T-helper 22 cell (primary cell): ENCODE measurements around the gene CDAN1.

Experiments
- DNase-seq: peaks from one replicate; pipeline ENCODE4 v3.0.0-alpha.2; 2020; ENCODE audit warnings: low read depth

CDAN1 gene

DNA sequence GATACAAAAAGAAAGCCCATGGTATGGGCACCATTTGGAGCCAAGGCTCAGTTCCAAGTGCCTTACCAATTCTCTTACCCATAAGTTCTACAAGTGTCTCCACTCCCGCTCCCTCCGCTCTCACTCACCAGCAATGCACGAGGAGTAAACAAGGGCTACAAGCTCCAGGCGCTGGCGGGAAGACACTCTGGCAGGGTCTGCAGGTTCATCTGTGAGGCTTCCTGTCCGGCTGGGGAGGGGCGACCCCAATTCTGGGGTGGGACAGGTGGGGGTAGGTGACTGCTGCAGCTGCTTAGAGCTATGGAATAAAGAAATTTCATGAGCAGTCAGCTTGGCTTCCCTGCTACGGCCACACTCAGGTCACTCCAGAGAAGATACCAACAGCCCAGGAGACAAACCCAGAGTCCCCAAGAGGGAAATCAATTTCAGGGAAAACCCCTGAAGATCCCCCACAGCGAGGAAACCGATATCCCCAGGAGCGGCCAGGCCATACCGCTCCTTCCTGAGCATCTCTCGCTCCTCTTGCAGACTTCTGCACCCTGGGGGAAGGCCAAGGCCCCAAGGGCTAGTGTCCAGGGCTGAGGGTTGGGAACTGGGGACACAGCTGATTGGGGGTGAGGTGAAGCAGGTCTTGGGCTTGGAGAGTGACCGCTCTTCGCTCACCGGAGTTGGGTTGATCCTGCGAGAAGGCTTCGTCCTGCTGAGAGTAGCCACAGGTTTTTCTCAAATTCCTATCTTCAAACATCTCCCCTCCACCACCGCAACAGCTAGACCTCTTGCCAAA lies 1.4 kb downstream of the CDAN1 start:
- no peak for DNase-seq

DNA sequence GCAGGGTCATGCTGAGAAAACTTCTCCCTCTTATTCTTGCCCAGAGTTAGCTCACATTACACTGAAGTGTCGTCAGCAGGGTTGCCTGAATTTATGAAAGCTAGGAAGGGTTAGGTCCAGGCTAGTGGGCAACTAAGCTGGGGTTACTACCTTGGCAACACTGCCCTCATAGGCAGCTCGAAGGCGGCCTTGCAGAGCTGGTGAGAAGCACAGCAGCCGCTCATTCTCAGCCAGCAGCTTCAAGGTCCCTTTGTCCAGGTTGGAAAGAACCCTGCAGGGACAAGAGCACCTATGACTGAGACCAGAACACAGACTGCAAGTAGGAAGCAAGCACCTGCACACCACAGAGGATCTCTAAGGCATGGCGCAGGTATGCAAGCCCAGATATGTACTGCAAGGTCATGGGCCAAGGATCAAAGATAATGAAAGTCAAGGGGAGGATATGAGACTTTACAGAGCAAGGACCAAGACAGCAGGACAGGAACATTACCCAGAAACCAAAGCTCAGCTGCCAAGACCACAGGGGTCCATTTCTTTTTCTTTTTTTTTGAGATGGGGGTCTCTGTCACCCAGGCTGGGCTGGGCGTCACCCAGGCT lies 2.8 kb downstream of the CDAN1 start:
- no peak for DNase-seq

DNA sequence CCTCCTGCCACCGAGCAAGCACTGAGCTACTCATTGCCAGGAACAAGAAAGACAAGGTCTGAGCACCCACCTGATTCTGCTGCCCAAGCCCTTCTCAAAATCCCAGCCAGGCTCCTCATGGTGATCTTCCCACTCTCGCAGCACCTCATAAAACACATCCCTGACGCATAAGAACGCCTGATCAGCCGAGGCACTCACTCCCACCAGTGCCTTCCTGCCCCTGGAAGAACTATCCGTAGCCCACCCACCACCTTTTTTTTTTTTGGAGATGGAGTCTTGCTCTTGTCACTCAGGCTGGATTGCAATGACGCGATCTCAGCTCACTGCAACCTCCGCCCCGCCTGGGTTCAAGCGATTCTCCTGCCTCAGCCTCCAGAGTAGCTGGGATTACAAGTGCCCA lies 3.9 kb downstream of the CDAN1 start:
- no peak for DNase-seq

DNA sequence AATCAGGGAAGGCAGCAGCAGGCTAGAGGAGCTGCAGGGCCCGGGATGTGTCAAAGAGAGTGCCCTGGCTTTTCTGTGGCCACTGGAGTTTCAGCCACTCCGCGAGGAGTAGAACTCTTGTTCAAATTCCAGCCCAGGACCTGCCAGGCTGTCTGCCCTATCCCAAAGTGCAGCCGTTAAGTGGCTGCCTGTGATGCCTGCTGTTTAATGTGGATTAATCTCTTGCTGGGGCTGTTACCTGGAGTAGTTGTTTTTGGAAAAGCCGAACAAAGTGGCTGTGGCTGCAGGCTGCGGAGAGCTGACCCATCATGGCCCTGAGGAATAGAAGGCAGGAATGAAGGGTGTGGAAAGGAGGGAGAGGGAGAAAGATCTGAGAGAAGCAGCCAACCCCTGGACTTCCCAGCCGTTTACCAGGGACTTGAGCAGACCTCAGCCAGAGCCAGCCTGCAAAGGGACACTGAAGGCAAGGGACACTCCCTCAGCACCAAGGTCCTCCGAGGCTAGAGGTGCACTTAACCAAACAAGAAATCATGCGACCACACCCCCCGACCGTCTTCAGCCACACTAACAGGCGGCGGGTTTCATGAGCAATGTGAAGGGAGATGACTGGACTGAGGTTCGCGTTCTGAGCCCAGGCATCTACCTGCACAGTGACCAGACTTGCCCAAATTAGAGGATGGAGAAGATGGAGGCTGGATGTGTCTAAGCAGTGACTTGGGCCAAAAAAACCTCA lies 4.7 kb downstream of the CDAN1 start:
- no peak for DNase-seq

DNA sequence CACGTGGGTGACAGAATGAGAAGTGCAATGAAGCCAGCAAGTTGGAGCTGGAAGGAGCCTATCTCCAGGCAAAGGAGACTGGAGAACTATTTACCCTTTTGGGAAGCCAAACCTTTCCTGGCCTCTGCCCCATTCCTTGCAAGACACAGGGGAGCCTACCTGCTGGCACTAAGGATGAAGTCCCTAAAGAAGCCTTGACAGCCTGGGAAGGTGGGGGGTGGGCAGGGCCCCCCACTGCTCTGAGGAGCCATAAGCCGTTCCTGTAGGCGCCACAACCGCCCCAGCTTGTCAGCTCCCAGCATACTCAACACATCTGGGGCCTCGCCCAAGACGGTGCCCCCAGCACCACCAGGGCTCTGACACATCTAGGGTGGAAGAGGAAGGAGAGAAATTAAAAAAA lies 5.5 kb downstream of the CDAN1 start:
- no peak for DNase-seq

DNA sequence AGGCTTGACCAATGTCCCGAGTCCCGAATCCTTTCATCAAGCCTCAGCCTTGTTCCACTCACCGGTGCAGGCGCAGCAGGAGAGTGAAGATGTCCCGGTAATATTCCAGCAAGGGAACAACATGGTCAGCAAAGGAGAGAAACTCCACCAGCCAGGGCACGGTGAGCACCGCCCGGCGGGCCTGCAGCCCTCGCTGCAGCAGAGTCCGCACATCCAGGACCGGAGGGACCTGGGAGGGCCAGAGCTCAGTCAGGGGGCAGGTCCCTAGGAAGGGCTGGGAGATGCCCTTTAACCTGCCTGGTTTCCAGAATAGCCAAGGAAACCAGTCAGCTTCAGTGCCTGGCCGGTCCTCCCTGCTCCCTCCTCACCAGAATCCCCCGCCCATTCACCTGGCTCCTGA lies 6.4 kb downstream of the CDAN1 start:
- no peak for DNase-seq

DNA sequence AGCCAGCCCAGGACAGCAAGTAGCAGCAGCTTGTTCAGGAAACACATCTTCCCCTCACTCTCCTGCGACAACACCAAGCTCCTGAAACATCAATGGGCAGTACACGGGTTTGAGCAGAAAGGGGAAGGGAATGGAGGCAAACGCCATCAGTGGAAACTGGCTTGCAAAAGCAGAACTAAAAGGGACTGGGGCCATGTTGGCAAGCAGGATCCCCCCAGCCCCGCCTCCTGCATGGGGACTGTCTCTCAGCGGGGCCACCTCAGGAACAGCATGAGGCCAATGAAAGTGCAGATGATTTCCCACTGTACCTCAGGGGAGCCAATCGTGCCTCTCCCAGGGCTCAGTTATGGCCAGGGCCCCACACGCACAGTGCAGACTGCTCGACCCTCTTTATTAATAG lies 6.8 kb downstream of the CDAN1 start:
- DNase-seq: no peak

DNA sequence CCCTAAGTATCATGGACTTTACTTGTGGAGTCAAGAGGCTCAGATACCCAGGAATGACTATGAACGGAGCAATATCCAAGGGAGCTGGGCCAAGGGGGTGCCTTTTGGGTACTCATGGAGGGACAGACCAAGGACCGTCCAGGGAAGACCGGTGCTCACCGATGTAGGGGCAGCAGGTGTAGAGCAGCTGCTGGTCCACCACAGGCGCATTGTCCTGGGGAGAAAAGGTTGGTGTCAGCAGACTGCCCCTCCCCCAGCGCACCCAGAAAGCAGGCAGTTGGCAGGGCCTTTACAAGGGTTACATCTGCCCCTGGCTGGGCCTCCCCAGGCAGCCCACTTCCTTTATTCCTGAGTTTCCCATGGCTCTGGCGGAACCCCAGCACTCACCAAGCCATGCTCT lies 7.5 kb downstream of the CDAN1 start:
- DNase-seq: no peak

DNA sequence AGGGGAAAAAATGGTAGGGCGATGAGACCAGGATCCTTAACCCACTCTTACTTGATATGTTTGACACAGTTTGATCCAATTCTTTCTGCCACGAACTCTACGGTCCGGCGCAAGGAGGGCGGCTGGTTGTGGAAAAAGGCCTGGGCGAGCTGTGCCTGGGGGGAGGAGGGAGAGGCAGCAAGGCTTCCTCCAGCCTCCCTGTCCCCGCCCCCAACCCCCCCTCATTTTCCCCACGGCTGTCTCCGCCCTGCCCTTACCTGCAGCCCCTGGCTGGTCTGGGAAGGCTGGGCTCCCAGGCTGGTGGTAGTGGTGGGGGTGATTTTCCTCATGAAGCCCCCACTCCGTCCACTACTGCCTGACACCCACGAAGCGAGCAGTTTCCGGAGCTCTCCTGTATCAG lies 8.0 kb downstream of the CDAN1 start:
- no peak for DNase-seq

DNA sequence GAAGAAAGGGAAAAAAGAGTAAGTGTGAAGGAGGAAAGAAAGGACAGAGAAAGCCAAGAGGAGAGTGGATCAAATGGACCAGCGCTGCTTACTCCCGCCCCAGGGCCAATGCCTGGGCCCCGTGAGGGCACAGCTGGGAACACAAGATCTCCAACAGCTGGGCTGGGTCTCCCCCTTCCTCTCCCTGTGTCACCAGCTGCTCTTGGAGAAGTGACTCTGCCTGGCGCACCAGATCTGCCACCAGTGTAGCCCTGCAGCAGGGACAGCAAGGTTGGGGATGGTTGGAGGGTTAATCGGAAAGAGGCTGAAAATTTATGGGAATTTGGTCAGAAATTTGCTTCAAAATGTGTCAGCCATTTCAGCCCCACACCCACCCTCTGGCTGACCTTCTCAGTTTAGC lies 8.4 kb downstream of the CDAN1 start:
- DNase-seq: no peak

DNA sequence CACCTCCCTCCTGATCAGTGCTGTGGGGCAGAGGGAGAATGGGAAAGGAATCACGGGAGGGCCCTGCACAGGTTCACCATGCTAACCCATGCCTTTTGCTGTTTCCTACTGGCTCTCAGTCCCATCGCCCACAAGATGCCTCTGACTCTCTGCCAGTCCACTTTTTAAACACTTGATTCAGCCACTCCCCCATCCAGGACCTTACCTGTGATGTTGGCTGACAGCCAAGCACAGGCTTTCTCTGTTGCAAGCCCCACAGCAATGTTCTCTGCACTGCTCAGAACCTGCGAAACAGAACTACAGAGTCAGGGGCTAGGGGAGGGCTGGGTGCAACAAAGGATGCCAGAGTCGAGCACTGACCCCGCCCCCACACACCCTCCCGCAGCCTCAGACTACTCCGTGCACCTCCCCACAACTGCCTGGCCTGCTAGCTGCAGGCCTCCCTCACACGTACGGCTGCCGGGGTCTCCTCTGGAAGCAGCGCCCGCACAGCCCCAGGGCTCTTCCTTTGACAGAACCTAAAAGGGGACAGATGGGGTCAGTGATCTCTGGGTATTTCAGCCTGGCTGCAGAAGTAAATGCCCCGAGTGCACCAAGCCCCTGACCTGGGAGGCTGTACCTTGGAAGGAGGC lies 9.1 kb downstream of the CDAN1 start:
- DNase-seq: no peak

DNA sequence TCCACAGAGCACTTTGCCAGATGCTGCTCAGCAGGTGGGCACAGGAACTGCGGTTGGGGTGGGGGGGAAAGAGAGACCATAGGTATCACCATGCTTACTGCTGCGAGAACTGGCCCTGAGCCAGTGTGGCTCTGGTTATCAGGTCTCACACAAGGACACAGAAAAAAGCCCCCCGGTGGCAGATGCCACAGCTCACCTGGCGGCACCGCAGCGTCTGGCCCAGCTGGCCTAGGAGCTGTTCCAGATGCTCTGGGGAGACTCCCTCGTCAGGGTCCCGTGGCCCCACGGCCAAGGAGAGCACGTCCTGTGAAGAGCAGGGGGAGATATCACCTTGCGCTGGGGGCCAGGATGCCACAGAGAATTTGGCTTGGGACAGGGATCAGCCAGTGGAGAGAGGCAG lies 10.8 kb downstream of the CDAN1 start:
- DNase-seq: no peak

DNA sequence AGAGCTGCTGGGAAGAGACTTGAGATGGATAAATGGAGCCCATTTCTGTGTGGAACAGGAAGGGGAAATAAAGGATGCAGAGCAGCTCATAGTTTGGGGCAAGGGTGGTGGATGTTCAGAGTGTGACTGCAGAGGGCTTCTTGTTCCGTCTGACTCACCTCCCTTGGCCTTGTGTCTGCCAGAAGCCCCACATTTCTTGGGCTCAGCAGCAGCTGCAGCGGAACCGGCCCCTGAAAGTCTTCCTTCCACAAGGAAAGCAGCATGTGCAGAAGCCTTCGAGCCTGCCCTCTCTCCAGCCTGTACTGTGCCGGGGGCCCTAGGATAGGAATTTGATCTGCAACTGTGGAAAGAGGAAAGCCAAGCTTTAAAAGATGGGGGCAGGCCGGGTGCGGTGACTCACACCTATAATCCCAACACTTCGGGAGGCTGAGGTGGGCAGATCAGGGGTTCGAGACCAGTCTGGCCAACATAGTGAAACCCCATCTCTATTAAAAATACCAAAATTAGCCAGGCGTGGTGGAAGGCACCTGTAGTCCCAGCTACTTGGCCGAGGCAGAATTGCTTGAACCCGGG lies 11.5 kb downstream of the CDAN1 start:
- DNase-seq: no peak

DNA sequence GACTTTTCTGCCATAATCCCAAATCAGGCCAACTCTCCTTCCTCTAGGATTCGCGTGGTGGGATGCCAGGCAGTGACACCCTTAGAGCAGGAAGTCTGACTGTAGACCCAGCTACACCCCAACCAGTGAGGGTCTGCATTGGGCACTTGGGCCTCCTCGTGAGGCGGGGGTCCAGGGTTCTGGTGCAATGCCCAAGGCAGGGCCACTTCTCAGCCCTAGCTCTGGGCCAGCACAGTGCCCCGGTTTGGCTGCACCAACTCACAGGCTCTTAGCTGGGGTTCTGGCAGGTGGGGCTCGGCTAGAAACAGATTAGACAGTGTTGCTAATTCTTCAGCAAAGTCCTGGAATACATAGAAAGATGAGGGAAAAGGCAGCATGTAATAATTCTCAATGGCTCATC lies 12.7 kb downstream of the CDAN1 start:
- DNase-seq: no peak

DNA sequence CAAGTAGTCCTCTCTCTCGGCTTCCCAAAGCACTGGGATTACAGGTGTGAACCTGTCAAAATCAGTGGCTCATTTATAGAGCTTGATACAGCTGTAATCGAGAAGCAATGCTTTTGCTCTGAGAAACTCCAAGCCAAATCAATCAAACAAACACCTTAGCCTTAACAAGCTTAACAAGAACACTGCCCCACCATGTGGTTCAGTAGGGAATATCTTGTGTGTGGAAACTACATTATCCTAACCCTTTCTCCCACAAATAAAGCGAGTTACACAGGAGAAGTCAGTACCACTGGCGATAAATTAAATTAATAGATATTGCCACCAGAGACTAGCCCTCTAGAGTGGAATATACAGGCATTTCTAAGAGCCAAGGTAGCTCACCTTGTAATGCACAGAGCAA lies 13.9 kb downstream of the CDAN1 start:
- DNase-seq: no peak

DNA sequence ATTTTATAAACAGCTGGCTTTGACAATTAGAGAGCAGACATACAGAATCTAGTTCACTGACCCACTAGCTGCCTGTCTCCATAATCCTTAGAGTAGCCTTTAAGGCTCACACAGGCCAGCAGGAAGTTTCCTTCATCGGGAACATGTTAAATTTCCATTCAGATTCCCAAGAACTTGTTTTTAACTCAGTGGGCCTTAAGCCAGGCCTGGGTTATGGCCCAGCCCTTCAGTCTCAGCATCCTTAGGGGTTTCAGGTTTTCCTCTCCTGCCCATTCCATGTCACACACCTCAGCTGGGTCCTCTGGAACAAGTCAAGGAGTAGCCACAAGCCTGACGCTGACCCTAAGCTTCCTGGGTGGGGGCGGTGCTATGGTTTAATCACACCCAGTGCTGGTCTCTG lies 15.0 kb downstream of the CDAN1 start:
- DNase-seq: no peak

DNA sequence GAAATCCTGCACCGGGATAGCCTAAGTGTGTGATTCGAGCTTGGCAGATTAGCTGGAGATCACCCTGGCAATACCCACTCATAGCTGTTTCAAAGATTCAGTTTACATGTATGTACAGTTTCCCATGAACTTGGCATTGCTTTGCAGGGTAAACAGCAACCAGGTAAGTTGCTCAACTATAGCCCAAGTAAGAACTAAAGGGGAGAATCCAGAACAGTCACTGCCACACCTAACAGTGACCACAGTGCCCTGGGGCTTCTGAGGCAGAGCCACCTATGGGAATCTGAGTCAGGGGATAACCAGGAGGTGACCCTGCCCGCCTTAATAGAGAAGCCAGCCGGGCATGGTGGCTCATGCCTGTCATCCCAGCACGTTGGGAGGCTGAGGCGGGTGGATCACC lies 15.9 kb downstream of the CDAN1 start:
- DNase-seq: no peak

DNA sequence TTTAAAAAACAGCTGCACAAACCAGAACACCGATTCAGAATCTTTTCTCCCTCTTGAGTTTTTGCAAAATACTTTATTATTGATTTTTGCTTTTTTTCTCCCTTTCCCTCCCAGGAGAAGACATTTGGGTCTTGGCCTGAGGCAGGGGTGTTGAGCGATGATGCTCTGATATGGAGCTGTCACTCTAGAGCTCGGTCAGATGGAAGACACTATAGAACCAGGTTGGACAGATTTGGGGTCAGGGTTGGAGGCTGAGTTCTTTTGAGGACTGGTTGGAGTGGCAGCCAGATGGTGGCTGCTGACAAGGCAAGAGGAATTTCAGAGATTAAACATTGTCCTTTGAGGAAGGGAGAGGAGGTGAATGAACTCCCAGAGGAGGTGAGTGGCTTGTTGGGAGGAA lies 16.9 kb downstream of the CDAN1 start:
- DNase-seq: no peak

DNA sequence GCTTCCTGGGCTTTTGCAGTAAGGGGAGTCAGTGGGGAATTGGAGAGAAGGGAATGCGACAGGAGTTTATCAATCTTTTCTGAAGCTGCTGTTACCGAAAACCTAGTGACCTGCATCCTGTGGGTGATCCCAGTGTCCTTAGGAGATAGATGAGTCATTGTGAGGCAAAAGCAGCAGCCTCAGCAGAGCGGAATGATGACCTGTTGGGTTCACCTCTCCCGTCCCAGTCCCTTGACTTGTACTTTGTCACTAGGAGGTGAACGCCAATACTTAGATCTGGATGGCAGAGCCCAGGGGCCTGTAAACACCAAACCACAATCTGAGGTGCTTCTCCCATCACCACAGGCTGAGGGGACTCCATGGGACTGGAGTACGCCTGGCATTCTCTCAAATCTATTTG lies 17.9 kb downstream of the CDAN1 start:
- no peak for DNase-seq

DNA sequence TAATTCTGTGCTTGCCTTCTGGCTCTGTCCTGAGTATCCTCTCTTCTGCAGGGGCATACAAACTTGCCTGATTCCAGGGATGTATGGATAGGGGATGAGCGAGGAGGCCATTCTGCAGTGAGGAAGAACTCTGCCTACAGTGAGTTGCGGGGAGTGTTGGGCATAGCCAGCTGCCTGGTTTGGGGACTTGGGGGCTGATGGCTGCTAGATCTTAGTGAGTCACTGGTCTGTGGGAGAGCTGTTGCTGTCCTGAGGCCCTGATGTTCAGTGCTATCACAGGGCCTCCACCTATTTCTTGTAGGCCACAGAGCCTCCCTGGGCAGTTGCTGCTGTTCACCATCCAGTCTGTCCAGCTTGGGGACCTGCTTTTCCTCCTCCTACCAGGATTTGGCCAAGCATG lies 20.3 kb downstream of the CDAN1 start:
- DNase-seq: no peak

DNA sequence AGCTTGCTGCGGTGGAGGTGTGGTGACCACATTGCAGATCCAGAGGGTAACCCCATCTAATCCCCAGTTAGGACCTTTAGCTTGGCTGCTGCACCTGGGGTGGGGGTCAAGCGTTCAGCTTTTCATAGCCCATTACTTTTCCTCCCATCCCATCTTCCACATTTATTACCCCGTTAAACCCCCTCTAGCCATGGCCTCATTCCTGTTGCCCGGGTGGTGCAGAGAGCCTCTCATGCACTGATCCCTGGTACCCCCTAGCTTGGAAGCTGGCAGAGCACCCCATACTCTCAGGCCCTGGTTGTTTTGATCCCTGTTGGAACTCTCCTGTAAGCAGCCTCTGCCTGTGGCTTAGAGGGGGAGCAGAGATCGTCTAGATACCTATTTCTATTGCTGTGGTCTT lies 20.8 kb downstream of the CDAN1 start:
- DNase-seq: no peak

DNA sequence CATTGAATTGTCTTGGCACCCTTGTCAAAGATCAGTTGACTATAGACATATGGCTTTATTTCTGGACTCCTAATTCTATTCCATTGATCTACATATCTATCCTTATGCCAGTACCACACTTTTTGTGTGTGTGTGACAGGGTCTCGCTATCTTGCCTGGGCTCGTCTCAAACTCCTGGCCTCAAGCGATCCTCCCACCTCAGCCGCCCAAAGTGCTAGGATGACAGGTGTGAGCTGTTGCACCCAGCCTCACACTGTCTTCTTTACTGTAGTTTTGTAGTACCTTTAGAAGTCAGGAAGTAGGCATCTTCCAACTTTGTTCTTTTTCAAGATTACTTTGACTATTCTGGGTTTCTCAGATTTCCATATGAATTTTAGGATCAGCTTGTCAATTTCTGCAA lies 24.3 kb downstream of the CDAN1 start:
- no peak for DNase-seq

DNA sequence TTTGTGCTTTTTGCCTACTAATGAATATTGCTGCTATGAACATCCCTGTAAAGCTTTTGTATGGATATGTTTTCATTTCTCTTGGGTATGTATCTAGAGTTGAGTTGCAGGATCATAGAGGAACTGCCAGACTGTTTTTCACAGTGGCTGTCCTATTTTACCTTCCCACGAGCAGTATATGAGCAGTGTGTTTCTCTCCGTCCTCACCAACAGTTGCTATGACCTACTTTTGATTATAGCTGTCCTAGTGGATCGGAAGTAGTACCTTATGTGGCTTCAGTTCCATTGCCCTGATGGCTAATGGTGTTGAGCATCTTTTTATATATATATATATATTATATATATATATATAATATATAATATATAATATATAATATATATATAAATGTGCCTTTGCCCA lies 25.2 kb downstream of the CDAN1 start:
- DNase-seq: no peak
